Measurements from ENCODE around the gene MFSD2A. TPM values are rescaled to one million over a fixed set of nuclear protein-coding genes. Genes with fewer than 3 reads are reported as not detected.
"Not testable (repeated sequence)": the region's sequence is repeated elsewhere in the genome, so short reads cannot be mapped to it uniquely, and the experiment has no call there.

The MFSD2A gene
- total RNA-seq, 3 donors from 2014 or later: 3.0 to 61.5 (median 7.9) TPM

DNA sequence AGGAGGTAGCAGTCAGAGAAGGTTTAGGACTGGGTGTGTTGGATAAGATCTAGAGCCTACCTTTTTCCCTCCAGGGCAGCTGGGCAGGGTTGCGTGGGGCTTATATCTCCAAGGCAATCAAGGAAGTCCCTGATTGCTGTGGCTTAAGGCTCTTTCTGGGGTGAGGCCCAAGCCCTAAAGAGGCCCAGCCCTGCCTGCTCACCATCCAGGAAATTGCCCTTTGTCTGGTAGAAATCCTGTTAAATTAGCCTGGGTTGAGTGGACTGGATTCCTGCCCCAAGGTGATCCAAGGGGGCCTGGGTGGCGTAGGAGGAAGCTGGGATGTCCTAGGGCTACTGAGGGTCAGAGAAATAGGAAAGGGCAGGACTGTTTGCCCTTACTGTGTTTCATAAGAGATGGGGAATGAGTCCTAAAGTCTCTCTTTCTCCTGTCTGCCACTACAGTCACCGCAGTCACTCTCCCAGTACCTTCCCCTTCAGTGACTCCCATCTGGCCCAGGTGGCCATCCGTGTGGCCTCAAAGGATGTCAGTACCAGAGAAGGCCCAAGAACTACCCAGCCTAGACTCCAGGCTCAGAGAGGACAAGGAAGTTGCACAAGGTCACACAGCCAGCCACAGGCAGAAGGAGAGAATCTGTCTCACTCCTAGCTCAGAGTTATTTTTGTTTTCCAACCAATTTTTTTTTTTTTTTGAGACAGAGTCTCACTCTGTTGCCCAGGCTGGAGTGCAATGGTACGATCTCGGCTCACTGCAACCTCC lies 25.8 kb downstream of the MFSD2A start:
- no peaks in the 10 kb centered on the region for H3K9me3 ChIP-seq
- no peaks in the 10 kb centered on the region for H3K27me3 ChIP-seq
- H3K4me3 ChIP-seq: no peak overlapping the region
- intact Hi-C loops (cut with DNase I; ENCODE audit: low total_unique reads): no loop called here
- H3K27ac ChIP-seq: peak overlapping the region; percentile 74 to 85
- no peak for TF ChIP-seq POLR2AphosphoS5 (IDR thresholded peaks at IDR 0.05)
- TF ChIP-seq POLR2A (IDR thresholded peaks at IDR 0.05): no peak
- TF ChIP-seq, protein P1, sequence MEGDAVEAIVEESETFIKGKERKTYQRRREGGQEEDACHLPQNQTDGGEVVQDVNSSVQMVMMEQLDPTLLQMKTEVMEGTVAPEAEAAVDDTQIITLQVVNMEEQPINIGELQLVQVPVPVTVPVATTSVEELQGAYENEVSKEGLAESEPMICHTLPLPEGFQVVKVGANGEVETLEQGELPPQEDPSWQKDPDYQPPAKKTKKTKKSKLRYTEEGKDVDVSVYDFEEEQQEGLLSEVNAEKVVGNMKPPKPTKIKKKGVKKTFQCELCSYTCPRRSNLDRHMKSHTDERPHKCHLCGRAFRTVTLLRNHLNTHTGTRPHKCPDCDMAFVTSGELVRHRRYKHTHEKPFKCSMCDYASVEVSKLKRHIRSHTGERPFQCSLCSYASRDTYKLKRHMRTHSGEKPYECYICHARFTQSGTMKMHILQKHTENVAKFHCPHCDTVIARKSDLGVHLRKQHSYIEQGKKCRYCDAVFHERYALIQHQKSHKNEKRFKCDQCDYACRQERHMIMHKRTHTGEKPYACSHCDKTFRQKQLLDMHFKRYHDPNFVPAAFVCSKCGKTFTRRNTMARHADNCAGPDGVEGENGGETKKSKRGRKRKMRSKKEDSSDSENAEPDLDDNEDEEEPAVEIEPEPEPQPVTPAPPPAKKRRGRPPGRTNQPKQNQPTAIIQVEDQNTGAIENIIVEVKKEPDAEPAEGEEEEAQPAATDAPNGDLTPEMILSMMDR (IDR thresholded peaks at IDR 0.05): no peak
- no peak for DNase-seq (ENCODE audit: low spot score in 2 of 2)
- no peaks in the 10 kb centered on the region for H3K4me1 ChIP-seq
- H3K36me3 ChIP-seq: no peaks in the 10 kb centered on the region

DNA sequence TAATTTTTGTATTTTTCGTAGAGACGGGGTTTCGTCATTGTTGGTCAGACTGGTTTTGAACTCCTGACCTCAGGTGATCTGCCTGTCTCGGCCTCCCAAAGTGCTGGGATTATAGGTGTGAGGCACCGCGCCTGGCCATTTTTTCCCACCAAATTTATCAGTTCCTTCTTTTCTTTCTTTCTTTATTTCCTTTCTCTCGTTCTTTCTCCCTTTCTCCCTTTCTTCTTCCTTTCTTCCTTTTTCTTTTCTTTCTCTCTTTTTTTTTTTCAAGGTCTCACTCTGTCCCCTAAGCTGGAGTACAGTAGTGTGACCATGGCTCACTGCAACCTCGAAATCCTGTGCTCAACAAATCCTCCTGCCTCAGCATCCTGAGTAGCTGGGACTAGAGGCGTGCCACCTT lies 26.4 kb downstream of the MFSD2A start:
- Histone ChIP-seq H3K4me1 (no peaks in the 10 kb centered on the region), H3K27me3 (no peaks in the 10 kb centered on the region), H3K4me3 (no peak overlapping the region), H3K27ac (peak overlapping the region; percentile 66 to 74), H3K9me3 (no peaks in the 10 kb centered on the region), H3K36me3 (no peaks in the 10 kb centered on the region)
- no peak for DNase-seq (ENCODE audit: low spot score in 2 of 2)
- intact Hi-C loops (cut with DNase I; ENCODE audit: low total_unique reads): no loop called here
- TF ChIP-seq POLR2A (IDR thresholded peaks at IDR 0.05) (no peak), POLR2AphosphoS5 (IDR thresholded peaks at IDR 0.05) (no peak)
- TF ChIP-seq, protein P1 (IDR thresholded peaks at IDR 0.05): no peak

DNA sequence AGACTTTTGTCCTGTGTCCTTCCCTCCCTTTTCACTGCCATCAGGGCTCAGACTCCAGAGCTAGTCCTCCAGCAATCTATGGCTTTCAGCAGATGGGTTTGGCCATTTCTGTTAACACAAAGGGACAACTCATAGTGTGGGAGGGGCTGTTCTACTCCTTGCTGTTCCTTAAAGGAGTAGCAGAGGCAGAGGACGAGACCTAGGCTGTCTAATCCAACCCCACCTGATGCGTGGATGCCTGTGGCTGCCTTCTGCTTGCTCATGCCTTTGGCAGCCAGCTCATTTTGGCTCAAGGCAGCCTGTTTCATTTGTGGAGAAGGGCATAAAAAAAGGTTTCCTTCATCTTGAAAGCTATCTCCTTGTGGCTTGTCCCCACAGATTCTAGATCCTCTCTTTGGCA lies 27.0 kb downstream of the MFSD2A start:
- peak in 1 of 2 donors; percentile 76 for DNase-seq (ENCODE audit: low spot score in 2 of 2)
- no peaks in the 10 kb centered on the region for H3K4me1 ChIP-seq
- intact Hi-C loops (cut with DNase I; ENCODE audit: low total_unique reads): no loop called here

DNA sequence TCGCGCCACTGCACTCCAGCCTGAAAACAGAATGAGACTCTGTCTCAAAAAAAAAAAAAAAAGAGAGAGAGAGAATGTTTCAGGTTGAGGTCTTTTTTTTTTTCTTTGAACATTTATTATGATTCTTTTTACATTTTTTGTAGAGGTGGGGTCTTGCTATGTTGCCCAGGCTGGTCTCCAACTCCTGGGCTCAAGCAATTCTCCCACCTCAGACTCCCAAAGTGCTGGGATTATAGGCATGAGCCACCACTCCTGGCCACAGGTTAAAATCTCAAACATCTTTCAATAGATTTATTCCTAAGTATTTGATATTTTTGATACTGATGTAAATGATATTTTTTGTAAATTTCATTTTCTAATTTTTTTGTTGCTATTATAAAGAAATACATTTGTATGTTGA lies 29.5 kb downstream of the MFSD2A start:
- H3K27me3 ChIP-seq; H3K9me3 ChIP-seq; H3K36me3 ChIP-seq; H3K4me1 ChIP-seq; H3K4me3 ChIP-seq; DNase-seq (ENCODE audit: low spot score in 2 of 2); H3K27ac ChIP-seq; intact Hi-C loops (cut with DNase I; ENCODE audit: low total_unique reads): not testable (repeated sequence)

More for the DNA sequence above, 27.0 kb downstream of the MFSD2A start:
- no peaks in the 10 kb centered on the region for H3K36me3 ChIP-seq
- TF ChIP-seq POLR2AphosphoS5 (IDR thresholded peaks at IDR 0.05) (no peak), POLR2A (IDR thresholded peaks at IDR 0.05) (no peak)
- TF ChIP-seq, protein P1 (IDR thresholded peaks at IDR 0.05): no peak
- H3K9me3 ChIP-seq: no peaks in the 10 kb centered on the region
- no peaks in the 10 kb centered on the region for H3K27me3 ChIP-seq
- no peak overlapping the region for H3K4me3 ChIP-seq
- peak overlapping the region; percentile 65 to 66 for H3K27ac ChIP-seq

DNA sequence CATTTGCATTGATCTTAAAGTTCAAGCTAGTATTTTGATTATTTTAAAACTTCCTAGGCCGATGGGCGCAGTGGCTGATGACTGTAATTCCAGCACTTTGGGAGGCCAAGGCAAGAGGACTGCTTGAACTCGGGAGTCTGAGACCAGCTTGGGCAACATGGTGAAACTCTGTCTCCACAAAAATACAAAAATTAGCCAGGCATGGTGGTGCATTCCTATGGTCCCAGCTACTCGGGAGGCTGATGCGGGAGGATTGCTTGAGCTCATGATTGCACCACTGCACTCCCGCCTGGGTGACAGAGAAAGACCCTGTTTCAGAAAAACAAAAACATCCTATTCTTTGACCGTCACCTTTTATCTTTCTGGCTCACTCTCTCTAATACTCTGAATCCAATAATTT lies 30.0 kb downstream of the MFSD2A start:
- H3K9me3 ChIP-seq: no peaks in the 10 kb centered on the region
- H3K36me3 ChIP-seq: no peaks in the 10 kb centered on the region
- no peak overlapping the region for H3K4me3 ChIP-seq
- H3K27ac ChIP-seq: no peak overlapping the region
- TF ChIP-seq POLR2A (IDR thresholded peaks at IDR 0.05): no peak
- TF ChIP-seq, protein P1 (IDR thresholded peaks at IDR 0.05): no peak
- peaks cover 0 to 4% of the 10 kb centered on the region in 2 donors for H3K4me1 ChIP-seq
- intact Hi-C loops (cut with DNase I; ENCODE audit: low total_unique reads): no loop called here
- H3K27me3 ChIP-seq: no peaks in the 10 kb centered on the region
- no peak for DNase-seq (ENCODE audit: low spot score in 2 of 2)
